Stimulated activated CD8-positive, alpha-beta memory T cell treated with anti-CD3 and anti-CD28 coated beads, Interleukin-2, amount 100 ng/mL, for 1 hour (primary cell): ENCODE measurements around the gene FYB1.

ENCODE experiments used
- DNase-seq, 2 donors: peaks; one replicate each; pipeline ENCODE4 v3.0.0-alpha.2; 2020; ENCODE audit warnings: low read depth in 2 of 2

Gene FYB1

DNA sequence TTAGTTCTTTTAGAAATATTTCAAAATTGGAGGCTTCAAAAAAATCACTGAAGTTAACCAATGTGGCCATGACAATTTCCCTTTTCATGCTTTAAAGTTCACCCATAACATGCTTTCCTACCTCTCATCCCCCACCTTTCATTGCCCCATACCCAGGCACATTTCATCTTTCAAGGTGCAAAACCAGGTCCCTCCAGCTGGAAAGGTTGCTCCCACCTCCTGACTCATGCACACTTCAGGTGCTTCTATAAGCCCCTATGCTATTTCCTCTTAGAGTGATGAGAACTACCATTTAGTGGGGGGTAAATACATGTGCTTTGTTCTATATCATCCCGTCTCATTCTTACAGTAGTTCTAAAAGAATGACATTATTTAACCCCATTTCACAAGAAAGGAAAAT lies 15.4 kb downstream of the FYB1 start:
- DNase-seq, result no peak

DNA sequence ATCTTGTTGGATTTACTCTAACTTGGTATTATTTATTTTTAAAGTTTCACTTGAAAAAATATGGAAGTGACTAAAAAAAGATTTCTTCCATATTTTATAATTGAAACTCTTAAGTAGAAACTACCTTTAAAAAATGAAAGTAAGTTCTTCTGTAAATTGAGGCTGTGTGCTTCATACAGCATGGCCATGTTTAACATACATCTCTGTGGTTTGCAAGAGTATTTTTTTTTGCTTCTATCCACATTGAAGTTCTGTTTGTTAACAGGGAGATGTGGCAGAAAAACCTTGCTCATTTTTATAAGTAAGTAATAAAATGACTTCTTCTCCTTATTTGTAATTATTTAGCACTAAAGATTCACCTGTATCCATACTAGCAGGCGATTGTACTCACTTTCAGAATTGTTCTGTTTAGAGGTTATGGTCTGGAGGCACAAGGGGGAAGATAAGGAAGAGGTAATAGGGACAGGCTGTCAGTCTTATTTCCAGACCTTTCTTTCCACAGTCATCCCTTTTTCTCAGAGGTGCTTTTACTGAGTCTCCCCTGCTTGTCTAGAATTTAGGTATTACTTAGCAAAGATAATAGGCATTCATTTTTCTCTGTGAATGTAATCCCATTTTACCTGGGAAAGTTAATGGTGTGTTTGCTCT lies 16.0 kb downstream of the FYB1 start:
- no peak for DNase-seq

DNA sequence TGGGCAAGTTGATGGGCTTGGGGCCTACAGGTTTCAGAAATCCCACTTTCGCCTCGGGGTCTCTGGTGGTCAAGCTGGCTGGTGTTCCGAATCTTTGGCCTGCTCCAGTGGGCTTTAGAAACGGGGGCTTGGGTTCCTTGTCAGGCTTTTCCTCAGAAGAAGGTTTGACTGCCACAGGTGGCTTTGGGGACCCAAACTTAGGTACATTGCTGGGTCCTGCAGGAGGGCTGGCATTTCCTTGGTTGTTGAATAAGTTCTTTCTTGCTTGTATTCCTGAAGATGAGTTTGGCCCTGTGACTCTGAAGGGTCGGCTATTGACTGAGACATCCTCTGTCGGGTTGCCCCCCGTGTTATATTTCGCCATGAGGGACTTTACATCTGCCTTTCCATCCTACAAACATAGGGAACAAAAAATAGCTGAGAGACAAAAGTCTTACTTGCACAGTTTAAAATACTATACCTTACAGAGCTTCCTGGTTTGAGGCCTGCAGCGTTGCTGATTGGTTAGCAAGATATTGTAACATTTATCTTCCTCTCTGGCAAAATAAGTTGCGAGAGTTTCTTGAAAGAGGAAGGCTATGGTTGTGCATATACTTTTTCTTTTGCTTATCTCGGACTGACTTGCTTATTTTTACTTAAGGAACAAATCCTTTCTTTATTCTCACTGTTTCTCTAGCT lies 16.6 kb downstream of the FYB1 start:
- no peak for DNase-seq

DNA sequence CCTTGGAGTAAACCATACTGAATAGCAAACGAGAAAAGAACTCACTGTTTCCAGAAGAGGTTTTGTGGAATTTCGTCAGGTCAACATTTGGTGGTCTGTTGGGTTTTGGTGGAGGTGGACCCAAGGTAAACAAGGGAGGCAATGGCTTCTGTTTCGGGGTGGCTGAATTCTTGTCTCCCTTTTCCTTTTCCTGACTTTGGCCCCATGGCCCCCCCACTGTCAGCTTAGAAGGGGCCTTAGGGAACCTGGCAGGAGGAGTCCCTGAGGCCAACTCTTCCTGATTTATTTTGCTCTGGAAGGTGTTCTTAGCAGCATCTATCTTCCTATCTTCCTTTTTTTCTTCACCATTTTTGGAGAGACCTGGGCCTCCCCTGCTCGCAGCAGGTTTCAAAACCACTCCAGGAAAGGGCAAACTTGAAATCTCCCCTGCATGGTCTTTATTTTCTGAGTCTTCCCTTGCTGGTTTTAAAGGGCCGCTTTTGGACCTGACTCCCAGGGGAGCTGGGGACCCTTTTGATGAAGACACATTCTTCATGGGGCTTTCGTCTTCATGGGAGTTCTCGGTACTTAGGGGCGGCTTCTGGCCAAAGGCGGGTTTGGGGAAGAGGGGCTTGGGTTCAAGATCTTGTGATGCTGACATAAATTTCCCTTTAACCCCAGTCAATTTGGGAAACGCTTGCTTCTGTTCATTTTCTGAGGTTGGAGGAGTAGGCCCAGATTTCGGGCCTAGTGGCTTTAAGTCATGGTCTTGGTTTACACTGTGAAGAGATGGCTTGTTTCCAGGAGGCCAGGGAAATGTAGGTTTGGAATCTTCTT lies 17.4 kb downstream of the FYB1 start:
- DNase-seq, result no peak

DNA sequence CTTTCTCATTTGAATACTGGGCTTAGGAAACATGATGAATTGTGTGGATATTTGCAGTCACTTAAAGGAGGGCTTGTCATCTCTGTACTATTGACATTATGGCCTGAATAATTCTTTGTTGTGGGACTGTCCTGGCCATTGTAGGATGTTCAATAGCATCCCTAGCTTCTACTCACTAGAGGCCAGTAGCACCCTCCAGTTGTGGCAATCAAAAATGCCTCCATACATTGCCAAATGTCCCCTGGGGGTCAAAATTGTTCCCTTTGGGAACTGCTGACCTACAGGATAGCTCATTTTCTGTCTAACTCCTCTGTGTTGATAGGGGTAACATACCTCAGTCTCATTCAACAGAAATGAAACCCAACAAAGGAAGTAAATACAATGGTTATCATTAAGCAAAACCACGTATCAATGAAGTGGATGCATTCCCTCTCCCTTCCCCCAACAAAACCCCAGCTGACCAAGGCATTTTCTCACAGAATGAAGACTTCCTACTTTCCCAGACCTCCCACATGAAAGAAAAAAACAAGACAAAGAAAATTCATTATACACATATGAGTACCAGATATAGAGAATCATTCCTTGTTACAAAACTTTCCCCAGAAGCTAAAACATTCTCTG lies 18.1 kb downstream of the FYB1 start:
- no peak for DNase-seq

DNA sequence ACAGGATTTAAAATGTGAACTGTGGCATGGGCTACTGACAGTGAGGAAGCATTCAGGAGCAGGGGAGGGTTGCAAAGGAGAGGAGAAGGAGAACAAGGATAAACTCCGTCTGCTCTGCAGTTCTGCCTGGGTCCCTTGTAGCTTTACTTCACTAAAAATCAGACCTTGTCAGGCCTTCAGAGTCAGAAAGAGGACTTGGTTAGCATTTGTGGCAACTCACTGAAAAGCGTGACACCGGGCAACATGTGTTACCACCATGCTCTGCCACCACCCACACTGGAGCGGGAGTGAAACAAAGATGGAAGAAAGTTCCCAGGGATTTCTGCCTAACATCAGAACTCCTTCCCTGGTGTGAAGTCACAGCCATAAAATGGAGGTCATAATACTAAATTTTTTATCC lies 19.3 kb downstream of the FYB1 start:
- DNase-seq, result no peak

DNA sequence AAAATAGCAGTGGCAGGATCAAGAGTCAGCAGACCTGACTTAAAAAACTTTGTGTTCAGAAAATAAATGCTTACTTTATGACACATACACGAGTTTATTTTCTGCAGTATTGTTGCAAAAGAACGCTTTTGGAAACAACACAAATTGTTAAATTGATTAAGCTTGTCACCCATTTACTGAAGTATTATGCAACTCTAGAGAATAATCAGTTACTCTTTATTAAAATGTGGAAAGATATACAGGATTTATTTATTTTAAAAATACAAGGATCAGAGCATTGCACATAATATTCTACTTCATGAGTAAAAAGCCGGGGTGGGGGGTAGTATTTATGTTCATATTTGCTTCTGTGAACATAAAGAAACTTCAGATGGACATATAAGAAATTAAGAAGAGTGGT lies 20.0 kb downstream of the FYB1 start:
- no peak for DNase-seq

DNA sequence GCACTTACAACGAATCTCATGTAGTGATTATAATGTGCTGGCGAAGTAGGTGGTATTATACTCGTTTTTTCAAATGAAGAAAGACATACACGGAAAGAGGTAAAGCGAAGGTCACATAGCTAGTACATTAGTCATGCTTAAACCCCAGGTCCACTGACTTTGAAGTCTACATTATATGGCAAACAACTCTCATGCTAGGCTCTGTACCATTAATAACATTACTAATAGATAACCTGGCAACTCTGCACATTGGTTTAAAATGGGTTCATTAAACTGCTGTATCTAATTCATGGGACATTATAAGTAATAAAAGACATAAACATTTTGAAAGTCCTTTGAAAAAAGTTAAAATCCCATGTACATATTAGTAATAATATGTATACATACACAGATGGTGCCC lies 21.2 kb downstream of the FYB1 start:
- DNase-seq, result no peak

DNA sequence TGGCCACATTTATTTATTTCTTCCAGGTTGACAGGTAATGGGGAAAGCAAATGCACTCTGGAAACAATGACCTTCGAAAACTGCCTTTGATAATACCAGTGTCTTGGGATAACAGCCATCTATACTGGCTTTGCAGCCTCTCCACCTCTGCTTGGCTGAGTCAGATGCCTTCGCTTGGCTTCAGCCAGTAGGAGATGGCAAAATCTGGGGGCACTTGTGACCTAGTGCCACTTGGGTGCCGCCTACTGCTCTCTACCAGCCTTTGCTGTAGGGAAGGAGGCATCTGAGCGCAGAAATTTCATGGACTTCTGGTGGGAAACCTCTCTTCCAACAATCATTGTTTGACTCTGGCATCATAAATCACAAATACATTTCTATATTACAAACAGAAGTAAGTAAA lies 21.8 kb downstream of the FYB1 start:
- DNase-seq, result no peak

DNA sequence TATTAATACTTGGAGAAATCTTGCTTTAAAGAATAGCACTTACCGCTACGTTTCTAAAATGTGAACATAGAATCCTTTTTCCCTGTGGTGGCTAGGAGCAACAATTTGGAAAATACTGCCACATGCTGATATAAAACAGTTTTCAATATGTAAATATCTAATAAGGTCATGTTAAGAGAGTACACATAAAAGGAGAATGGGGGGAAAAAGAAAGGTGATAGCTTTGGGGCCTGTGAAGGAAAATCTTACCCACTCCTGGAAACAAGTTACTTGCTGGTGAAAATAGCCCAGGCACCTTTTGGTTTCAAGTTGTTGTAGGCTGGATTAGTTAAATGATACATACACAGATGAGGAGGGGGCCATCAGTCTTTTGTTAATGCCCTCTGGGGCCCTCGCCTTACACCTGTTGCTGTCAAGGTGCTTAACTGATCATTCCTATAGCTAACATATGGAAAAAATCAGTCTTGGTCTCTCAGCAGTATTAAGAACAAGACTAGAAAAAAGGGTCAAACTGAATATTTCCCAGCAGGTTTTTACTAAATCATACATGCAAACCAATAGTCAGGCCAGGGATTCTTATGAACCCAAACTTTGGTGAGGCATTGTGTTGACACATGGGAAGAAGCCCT lies 24.1 kb downstream of the FYB1 start:
- DNase-seq, result no peak

DNA sequence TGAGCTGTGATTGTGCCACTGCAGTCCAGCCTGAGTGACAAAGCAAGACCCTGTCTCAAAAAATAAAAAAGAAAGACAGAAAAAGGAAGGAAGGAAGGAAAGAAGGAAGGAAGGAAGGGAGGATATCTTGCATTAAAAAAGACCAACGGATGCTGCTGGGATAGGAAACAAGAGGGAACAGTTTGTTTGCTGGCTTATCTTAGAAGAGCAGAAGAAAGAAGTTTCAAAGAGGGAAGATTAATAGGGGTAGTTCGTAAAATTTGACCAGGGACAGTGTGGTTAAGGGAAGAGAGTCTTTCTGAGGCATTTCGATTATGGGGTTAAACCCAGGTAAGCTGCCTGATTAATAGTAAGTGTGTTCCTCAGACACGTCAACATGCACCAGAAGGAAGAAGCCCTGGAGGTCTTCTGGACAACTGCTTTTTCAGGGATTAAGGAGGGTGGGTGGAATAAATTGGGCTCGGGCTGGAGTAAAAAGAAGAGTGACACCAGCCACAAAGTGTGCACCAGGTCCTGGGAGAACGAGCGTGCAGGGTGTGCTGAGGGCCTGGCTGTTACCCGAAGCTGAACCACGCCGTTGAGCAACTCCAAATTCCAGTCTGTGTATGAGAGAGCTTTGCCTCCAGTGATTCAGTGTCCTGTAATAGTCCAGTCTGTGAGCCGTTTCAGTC lies 24.8 kb downstream of the FYB1 start:
- no peak for DNase-seq

DNA sequence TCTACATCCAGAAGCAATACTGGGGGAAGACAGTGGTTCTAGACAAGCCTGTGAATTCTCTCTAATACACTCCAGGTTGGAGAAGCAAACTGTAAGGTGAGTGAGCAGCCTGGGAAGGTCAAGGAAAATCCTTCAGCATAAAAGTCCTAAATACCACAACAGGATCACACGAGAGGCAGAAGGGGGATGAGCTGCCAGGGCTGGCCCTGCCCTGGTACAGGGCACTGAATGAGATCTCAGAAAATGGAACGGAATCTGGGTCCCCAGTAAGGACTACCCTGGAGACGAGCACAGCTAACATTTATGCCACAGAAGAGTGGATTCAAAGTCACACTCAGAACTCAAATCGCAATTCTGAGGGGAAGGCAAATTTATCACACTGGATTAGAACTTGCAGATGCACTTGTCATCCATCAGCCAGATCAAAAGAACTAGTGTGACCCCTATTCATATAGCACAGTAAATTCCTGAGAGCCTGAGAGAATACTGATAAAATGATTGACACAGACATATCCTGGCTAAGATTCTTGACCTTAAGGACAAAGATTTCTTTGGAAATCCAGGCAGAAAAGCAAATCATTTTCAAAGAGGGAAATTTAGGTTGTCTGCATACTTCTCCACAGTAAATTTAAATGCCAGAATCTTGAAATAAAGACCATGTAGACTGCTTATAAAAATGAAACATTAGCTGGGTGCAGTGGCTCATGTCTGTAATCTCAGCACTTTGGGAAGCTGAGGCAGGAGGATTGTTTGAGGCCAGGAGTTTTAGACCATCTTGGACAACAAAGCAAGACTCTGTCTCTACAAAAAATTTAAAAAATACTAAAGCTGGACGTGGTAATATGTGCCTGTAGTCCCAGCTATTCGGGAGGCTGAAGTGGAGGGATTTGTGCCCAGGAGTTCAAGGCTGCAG lies 25.6 kb downstream of the FYB1 start:
- no peak for DNase-seq

DNA sequence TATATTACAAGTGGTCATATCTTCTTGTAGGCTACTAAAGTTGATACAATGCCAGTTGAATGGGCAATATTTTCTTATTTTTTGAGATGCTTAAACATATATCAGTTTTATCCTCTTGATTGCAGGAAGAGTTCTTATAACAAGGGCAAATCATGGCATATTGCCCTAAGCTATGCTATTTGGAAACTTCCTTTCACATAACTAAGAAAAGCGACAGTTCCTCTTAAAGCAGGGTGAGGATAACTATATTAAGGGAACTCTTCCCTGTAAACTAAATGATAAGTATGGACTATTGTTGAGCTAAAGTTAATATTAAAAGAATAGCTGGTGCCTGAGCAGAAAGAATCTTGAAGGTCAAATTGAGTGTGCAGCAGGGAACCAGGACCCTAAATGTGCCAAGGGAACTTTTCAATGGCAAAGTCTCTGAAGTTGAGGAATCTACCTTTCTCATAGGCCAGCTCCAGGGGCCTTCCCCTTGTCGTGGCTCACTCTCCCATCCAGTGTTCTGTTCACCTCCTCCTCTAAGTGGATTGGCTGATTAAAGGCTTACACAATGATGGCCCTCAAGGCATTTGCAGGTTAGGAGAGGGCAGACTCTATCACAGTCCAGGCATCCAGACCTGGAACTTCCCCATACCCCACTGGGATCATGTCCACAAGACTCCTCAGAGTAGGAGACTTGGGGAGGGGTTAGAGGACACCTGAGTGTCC lies 26.8 kb downstream of the FYB1 start:
- DNase-seq, result no peak

DNA sequence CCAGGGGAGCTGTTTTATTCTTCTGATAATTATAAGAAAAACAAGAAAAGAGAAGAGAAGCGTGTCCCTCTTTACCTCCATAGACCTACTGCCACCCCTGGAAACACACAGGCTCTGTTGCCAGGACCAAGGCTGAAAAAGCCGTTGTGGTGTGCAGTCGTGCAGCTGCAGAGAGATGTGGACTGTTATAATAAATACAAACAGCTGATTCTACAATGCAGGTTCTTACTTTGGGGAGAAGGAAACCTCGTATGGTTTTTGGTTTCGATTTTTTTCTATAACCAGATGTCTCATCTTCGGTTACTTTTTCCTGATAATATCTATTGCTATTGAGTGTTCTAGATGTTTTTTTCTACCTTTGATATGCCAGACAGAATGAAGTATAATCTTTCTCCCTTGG lies 28.1 kb downstream of the FYB1 start:
- DNase-seq, result no peak

DNA sequence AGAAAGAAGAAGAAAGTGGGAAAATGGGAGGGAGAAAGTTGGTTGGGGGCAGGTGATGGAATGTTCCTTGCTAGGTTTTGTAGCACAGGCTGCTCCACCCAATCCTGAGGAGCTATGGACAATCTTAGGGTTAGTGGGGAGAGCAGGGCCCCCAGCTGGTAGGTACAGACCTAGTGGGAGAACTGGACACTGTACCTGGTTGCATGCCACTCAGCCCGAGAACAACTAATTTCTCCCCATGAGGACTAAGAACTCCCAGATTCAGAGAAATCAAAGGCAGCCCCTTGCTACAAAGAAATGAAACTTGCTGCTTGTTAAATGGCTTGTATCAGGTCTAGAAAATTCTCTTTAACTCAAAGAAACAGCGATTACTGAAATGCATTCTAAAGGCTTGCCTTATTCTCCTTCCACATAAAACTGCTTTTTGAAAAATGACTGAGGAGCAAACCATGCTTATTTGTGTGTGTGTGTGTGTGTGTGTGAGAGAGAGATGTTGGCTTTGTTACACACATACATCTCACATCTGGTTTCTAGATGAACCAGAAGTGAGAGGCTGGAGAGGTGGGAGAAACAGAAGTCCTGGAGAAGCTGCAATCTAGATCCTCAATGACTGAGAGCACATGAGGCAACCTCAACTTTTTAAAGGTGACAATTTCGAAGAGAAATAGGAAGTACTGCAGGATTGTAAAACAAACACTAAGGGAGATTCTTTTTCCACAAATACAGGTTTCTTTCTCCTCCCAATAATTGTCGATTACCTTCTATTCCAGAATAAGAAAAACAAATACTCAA lies 28.9 kb downstream of the FYB1 start:
- no peak for DNase-seq

DNA sequence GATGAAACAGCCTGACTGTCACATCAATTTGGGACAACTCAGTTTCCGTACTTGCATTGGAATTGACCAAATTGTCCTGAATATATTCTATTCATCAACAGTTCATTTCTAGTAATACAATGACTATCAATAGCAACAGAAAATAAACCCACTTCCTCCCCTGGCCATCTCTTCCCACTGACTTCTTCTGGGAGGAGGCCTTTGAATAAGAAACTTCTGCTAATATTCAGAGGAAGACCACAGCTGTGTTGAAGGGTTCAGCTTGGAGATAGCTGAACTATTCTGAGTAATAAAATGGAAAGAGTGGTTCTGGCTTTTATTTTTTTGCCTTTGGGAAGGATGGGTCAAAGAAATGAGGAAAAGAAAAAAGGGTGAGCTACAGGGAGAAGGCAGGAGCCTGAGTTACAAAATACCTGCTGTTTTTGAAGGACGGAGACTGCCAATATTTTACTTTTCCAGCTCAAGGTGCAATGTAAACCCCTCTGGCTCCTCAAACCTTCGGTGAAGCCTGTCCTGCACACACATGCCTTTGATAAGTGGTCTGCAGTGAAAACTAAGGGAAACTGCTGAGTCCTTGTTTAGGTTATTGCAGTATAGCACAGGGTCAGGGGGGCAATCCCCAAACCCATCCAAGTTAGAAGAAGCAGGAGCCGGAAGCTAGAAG lies 29.9 kb downstream of the FYB1 start:
- DNase-seq, result no peak

DNA sequence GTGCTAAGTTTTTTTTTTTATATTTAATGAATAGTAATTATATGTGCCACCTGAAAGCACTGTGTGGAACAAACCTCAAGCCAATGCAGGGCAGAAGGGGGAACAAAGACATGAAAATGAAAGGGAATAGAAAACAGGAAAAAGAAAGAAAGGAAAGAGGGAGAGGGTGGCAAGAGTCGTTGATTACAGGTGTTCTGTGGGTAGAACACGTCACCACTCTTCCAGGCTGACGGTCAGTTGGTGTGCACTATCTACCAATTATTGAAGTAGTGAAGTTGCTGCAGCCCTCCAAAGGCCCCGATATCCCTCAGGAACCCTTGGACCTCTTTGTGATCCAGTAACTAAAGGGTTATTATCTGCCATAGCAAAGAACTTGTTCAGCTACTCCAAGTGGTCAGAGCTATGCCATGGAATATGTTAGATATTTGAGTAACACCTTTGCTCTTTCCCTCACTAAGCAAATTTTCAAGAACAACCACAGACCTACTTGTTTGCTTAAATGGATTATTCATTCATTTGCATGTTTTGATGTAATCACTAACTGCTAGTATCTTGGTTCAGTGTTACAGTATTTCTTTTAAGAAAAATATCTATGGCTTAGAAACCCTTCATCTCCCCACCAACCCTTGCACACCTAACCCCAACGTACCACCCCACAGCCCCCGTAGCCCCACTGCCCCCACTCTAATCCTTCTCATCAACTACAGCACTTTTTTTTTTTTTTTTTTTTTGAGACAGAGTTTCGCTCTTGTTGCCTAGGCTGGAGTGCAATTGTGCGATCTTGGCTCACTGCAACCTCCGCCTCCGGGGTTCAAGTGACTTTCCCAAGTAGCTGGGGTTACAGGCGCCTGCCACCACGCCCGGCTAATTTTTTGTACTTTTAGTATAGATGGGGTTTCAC lies 31.3 kb downstream of the FYB1 start:
- no peak for DNase-seq
